ENCODE data around the gene NUFIP1. TPM values are rescaled to one million over a fixed set of nuclear protein-coding genes. Genes with fewer than 3 reads are reported as not detected.

Gene NUFIP1

GRCh38 chr13:44895264-44895952, 93.9 kb downstream of the NUFIP1 start:
- H3K27me3 ChIP-seq (ENCODE audit: insufficient read depth, low read length, poor library complexity): no peaks in the 10 kb centered on the region
- H3K36me3 ChIP-seq (ENCODE audit: control insufficient read depth, insufficient read depth, low read length): no peaks in the 10 kb centered on the region
- no peak overlapping the region for H3K18ac ChIP-seq (ENCODE audit: low read length)
- H3K23ac ChIP-seq (ENCODE audit: low read length): no peak overlapping the region
- no peaks in the 10 kb centered on the region for H3K79me1 ChIP-seq (ENCODE audit: low read length)
- no peak overlapping the region for H4K5ac ChIP-seq (ENCODE audit: low read length)
- no peak overlapping the region for H2BK15ac ChIP-seq (replicated peaks; ENCODE audit: low read depth)
- H3K4me1 ChIP-seq (ENCODE audit: control insufficient read depth, low read depth, low read length): no peaks in the 10 kb centered on the region
- H3K4me3 ChIP-seq (ENCODE audit: low read length): no peak overlapping the region
- H3K4me2 ChIP-seq (ENCODE audit: low read length): no peak overlapping the region
- H3K56ac ChIP-seq (ENCODE audit: low read length): no peak overlapping the region
- no peak overlapping the region for H3K9ac ChIP-seq (ENCODE audit: low read length)
- H2AK5ac ChIP-seq (ENCODE audit: low read length): no peak overlapping the region
- H2BK120ac ChIP-seq (ENCODE audit: low read depth, low read length): no peak overlapping the region
- H3K4ac ChIP-seq (ENCODE audit: low read depth, low read length): no peak overlapping the region
- H2BK5ac ChIP-seq (ENCODE audit: low read length): no peak overlapping the region
- no peak overlapping the region for H3K27ac ChIP-seq (ENCODE audit: low read depth, low read length)
- no peak overlapping the region for H4K8ac ChIP-seq (ENCODE audit: low read depth, low read length)
- WGBS (ENCODE audit: extremely low coverage, insufficient coverage, low lambda C conversion rate): no CpG with 5 or more reads among the region's 6 CpGs
- no peaks in the 10 kb centered on the region for H3K79me2 ChIP-seq (ENCODE audit: control insufficient read depth, insufficient read depth, low read length)
- no peak for DNase-seq

DNA sequence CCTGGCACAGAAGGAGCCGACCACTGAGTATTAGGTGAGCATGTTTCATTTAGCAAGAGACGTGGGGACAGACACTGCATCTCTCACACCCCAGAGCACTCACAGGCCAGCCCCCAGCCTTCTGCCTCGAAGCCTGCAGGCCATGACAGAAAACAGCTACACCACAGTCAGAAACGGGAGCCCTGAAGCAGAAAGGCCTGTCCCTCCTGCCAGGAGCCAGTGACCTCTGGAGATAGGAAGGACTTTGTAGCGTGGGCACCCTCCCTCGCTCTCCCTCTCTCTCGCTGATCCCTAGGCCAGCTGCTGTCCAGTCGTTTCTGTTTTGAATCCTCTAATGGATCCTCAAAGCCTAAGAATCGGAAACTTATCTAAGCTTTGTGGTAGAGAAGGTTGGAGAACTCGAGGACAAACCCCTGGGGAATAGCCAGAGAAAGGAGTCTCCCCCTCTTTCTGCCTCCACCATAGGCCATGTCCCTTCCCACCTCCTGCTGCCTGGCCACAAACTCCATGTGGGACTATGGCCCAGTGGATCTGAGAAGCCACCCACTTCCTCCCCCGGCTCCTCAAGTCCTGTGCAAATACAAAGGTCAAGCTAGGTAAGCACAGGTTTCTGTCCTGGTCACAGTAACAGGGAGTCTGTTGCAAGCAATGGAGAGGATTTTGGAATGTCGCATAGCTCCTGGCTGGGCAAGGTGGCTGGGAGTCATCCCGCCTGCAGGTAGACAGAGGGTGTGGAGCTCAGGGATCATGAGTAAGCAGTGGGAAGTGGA, 95.1 kb downstream of the NUFIP1 start:
- Histone ChIP-seq H3K27ac (ENCODE audit: low read depth, low read length) (no peak overlapping the region), H3K27me3 (ENCODE audit: insufficient read depth, low read length, poor library complexity) (no peaks in the 10 kb centered on the region), H3K79me1 (ENCODE audit: low read length) (no peaks in the 10 kb centered on the region), H3K4me1 (ENCODE audit: control insufficient read depth, low read depth, low read length) (no peaks in the 10 kb centered on the region), H3K36me3 (ENCODE audit: control insufficient read depth, insufficient read depth, low read length) (no peaks in the 10 kb centered on the region), H3K23ac (ENCODE audit: low read length) (no peak overlapping the region), H3K18ac (ENCODE audit: low read length) (no peak overlapping the region), H3K4me3 (ENCODE audit: low read length) (no peak overlapping the region), H3K79me2 (ENCODE audit: control insufficient read depth, insufficient read depth, low read length) (no peaks in the 10 kb centered on the region), H2BK5ac (ENCODE audit: low read length) (no peak overlapping the region), H4K5ac (ENCODE audit: low read length) (no peak overlapping the region), H3K4me2 (ENCODE audit: low read length) (no peak overlapping the region), H4K8ac (ENCODE audit: low read depth, low read length) (no peak overlapping the region), H3K4ac (ENCODE audit: low read depth, low read length) (no peak overlapping the region), H3K56ac (ENCODE audit: low read length) (no peak overlapping the region), H3K9ac (ENCODE audit: low read length) (no peak overlapping the region), H2BK120ac (ENCODE audit: low read depth, low read length) (no peak overlapping the region), H2BK15ac (replicated peaks; ENCODE audit: low read depth) (no peak overlapping the region), H2AK5ac (ENCODE audit: low read length) (no peak overlapping the region)
- WGBS (ENCODE audit: extremely low coverage, insufficient coverage, low lambda C conversion rate): no CpG with 5 or more reads among the region's 13 CpGs
- no peak for DNase-seq

Small RNA genes within 50 kb of the gene (small RNA-seq; reads per million reads assigned to genes)
- gene RN7SL49P (ENCODE audit: insufficient read depth): not detected

All from mesendoderm (in vitro differentiated cells).